Caco-2 (cell line): ENCODE results near the gene LRIG3. TPM values are rescaled to one million over a fixed set of nuclear protein-coding genes. Genes with fewer than 3 reads are reported as not detected.

Source experiments
- BruUV-seq: library from RNA; stranded (reverse); fragments of 400-500 nt; replicated peaks from 2 replicates; lab custom pipeline; 2021; lab: Mats Ljungman, UMichigan
- CTCF ChIA-PET: fragments of 300-600 bp; sonication (Branson Sonifier 250); formaldehyde crosslinking; loops from one replicate; lab custom pipeline; 2022; ENCODE audit warnings: antibody characterized with exemption; lab: Charles Lee
- POLR2A ChIA-PET: fragments of 300-600 bp; sonication (Branson Sonifier 250); formaldehyde crosslinking; loops from one replicate; lab custom pipeline; 2022; ENCODE audit warnings: antibody characterized with exemption; lab: Charles Lee
- DNase-seq, 2 experiments: peaks; one replicate each; pipeline versions ENCODE4 v3.0.0 to v3.0.0-alpha.2; 2020 to 2022
- H3K27me3 ChIP-seq: replicated peaks from 2 replicates; pipeline ENCODE4 v1.6.0; 2011; ENCODE audit warnings: low read length; ENCODE audit not compliant: control insufficient read depth, insufficient read depth
- H3K36me3 ChIP-seq: 2 replicates; pipeline ENCODE4 v1.5.1; 2011; ENCODE audit warnings: low read length; ENCODE audit not compliant: control insufficient read depth, insufficient read depth
- H3K4me1 ChIP-seq: fragments of 250-450 bp; sonication (Bioruptor Pico); 2 replicates; pipeline ENCODE4 v1.5.1; 2020; ENCODE audit warnings: mild to moderate bottlenecking
- H3K4me3 ChIP-seq: 2 replicates; pipeline ENCODE4 v1.5.1; 2011; ENCODE audit warnings: low read depth, mild to moderate bottlenecking, control low read depth, low read length
- H3K9me3 ChIP-seq: fragments of 250-450 bp; sonication (Bioruptor Pico); 2 replicates; pipeline ENCODE4 v1.5.1; 2020; ENCODE audit warnings: mild to moderate bottlenecking, moderate library complexity
- H3K27ac Mint-ChIP-seq: one replicate; pipeline ENCODE4 v1.8.0; 2022; ENCODE audit warnings: mixed read lengths; ENCODE audit not compliant: unreplicated experiment
- H3K27me3 Mint-ChIP-seq: one replicate; pipeline ENCODE4 v1.8.0; 2022; ENCODE audit warnings: mixed read lengths; ENCODE audit not compliant: insufficient read depth, unreplicated experiment
- H3K36me3 Mint-ChIP-seq: one replicate; pipeline ENCODE4 v1.8.0; 2022; ENCODE audit warnings: mild to moderate bottlenecking, mixed read lengths; ENCODE audit not compliant: insufficient read depth, unreplicated experiment
- H3K4me1 Mint-ChIP-seq: one replicate; pipeline ENCODE4 v1.8.0; 2022; ENCODE audit warnings: low read depth, mixed read lengths; ENCODE audit not compliant: unreplicated experiment
- H3K4me3 Mint-ChIP-seq: one replicate; pipeline ENCODE4 v1.8.0; 2022; ENCODE audit warnings: mild to moderate bottlenecking, moderate library complexity, mixed read lengths; ENCODE audit not compliant: unreplicated experiment
- H3K9me3 Mint-ChIP-seq: one replicate; pipeline ENCODE4 v1.8.0; 2022; ENCODE audit warnings: mixed read lengths; ENCODE audit not compliant: unreplicated experiment
- CTCF ChIP-seq, 2 experiments: fragments of 200-600 bp in 1 of 2; IDR thresholded peaks; 1 replicate in 1 of 2; 2 replicates in 1 of 2; pipeline versions ENCODE4 v1.5.1 to v1.8.0; 2011 to 2022; ENCODE audit warnings: antibody characterized with exemption in 1 of 2, control low read depth in 1 of 2, inconsistent platforms in 1 of 2, low read depth in 1 of 2, low read length in 1 of 2, mild to moderate bottlenecking in 1 of 2, moderate library complexity in 1 of 2; ENCODE audit not compliant: insufficient read depth in 1 of 2, severe bottlenecking in 1 of 2, unreplicated experiment in 1 of 2
- intact Hi-C: fragments of 100-400 bp; cut with micrococcal nuclease; formaldehyde crosslinking; loops from one replicate; pipeline ENCODE4 v1.10.0; 2022; ENCODE audit not compliant: unreplicated experiment
- total RNA-seq: library from RNA; stranded (reverse); gene quantifications from 2 replicates; pipeline ENCODE4 v1.2.3, GENCODE V29; 2022

Gene LRIG3
- total RNA-seq, 1 experiment from 2014 or later: 19.1 TPM

DNA sequence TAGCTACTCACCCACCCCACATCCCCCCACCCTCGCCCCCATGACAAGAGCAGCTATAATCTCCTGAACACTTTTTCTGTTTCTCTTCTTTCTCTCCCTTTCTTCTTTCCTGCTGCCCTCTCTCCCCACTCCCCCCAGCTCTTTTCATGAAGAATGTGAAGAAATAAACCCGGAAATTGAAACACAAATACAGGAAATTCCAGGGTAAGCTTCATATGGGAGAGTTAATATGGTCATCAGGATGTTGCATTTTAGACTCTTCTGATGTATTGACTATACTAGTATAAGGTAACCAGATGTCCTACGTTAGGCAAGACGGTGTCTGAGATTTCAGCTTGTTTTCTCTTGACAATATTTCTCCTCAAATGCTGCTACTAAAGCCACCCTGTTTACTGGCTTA, 41.6 kb upstream of the LRIG3 start:
- Mint-ChIP-seq H3K36me3 (no peaks in the 10 kb centered on the region), H3K9me3 (no peaks in the 10 kb centered on the region), H3K27me3 (no peaks in the 10 kb centered on the region), H3K4me3 (no peak overlapping the region), H3K4me1 (no peaks in the 10 kb centered on the region), H3K27ac (no peak overlapping the region)
- CTCF ChIA-PET: no interaction called here
- H3K4me3 ChIP-seq: no peak overlapping the region
- no peaks in the 10 kb centered on the region for H3K4me1 ChIP-seq
- H3K9me3 ChIP-seq: no peaks in the 10 kb centered on the region
- no TSS peak for BruUV-seq
- POLR2A ChIA-PET: no interaction called here
- DNase-seq: no peak
- H3K27me3 ChIP-seq: no peaks in the 10 kb centered on the region
- H3K36me3 ChIP-seq: no peaks in the 10 kb centered on the region
- no peak for TF ChIP-seq CTCF (IDR thresholded peaks at IDR 0.05; ENCODE audit: insufficient read depth in 1 of 2, low read depth in 1 of 2, low read length in 1 of 2, severe bottlenecking in 1 of 2, unreplicated experiment in 1 of 2)
- intact Hi-C loops: no loop called here

- Mint-ChIP-seq H3K36me3 (no peaks in the 10 kb centered on the region), H3K27ac (no peak overlapping the region), H3K4me3 (no peak overlapping the region), H3K4me1 (no peaks in the 10 kb centered on the region), H3K27me3 (no peaks in the 10 kb centered on the region), H3K9me3 (no peaks in the 10 kb centered on the region)
- Histone ChIP-seq H3K4me1 (no peaks in the 10 kb centered on the region), H3K27me3 (no peaks in the 10 kb centered on the region), H3K36me3 (no peaks in the 10 kb centered on the region), H3K9me3 (no peaks in the 10 kb centered on the region), H3K4me3 (no peak overlapping the region)
- DNase-seq: no peak
- no TSS peak for BruUV-seq
- POLR2A ChIA-PET: no interaction called here
- intact Hi-C loops: no loop called here
- no peak for TF ChIP-seq CTCF (IDR thresholded peaks at IDR 0.05; ENCODE audit: insufficient read depth in 1 of 2, low read depth in 1 of 2, low read length in 1 of 2, severe bottlenecking in 1 of 2, unreplicated experiment in 1 of 2)
- CTCF ChIA-PET: no interaction called here
Observed at GRCh38 chr12:58961166-58961565, 40.9 kb upstream of the LRIG3 start.

DNA sequence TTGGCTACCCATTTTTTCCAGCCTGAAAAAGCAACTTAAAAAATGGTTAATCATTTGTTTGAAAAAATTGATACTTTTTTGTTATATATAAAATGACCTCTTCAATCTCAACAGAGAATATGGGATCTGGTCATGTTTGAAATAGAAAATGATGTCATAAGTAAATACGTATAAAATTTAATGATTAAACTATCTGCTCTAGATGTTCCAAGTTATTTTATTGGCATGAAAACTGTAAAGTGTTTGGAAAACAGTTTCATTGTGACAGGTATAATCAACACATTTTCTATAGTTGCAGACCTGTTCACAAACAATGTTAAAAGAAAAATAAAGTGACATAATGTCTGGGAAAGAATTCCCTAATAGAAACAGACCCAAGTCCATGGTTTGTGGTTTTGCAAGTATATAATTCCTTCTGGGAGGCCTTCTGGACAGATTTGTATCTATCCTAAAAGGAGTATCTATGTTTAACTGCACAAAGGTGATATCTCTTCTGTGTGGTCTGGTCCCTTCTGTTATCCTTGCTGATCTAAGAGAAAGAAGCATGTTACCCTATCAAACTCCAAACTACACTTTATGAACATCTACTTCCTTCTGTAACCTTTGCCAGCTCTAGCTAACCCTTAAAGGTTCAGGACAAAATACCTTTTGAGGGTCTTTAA, 39.5 kb upstream of the LRIG3 start:
- Mint-ChIP-seq H3K27ac (no peak overlapping the region), H3K9me3 (no peaks in the 10 kb centered on the region), H3K4me1 (no peaks in the 10 kb centered on the region), H3K36me3 (no peaks in the 10 kb centered on the region), H3K27me3 (no peaks in the 10 kb centered on the region), H3K4me3 (no peak overlapping the region)
- Histone ChIP-seq H3K27me3 (no peaks in the 10 kb centered on the region), H3K36me3 (no peaks in the 10 kb centered on the region), H3K4me1 (no peaks in the 10 kb centered on the region), H3K4me3 (no peak overlapping the region), H3K9me3 (no peaks in the 10 kb centered on the region)
- TF ChIP-seq CTCF (IDR thresholded peaks at IDR 0.05; ENCODE audit: insufficient read depth in 1 of 2, low read depth in 1 of 2, low read length in 1 of 2, severe bottlenecking in 1 of 2, unreplicated experiment in 1 of 2): no peak
- ChIA-PET CTCF (no interaction called here), POLR2A (no interaction called here)
- intact Hi-C loops: no loop called here
- no TSS peak for BruUV-seq
- no peak for DNase-seq
